Activated CD4-positive, alpha-beta T cell treated with anti-CD3 and anti-CD28 coated beads, Interleukin-2, amount 10 ng/mL, durations not matched to agents 24 days and 14 days (primary cell): ENCODE results near the gene CST11. TPM values are rescaled to one million over a fixed set of nuclear protein-coding genes. Genes with fewer than 3 reads are reported as not detected.

Experiments used
- DNase-seq: peaks from one replicate; pipeline ENCODE4 v3.0.0; 2022
- H3K27ac Mint-ChIP-seq: one replicate; pipeline ENCODE4 v1.8.0; 2022; ENCODE audit warnings: mild to moderate bottlenecking, mixed read lengths
- H3K27me3 Mint-ChIP-seq: one replicate; pipeline ENCODE4 v1.8.0; 2022; ENCODE audit warnings: mixed read lengths
- H3K36me3 Mint-ChIP-seq: one replicate; pipeline ENCODE4 v1.8.0; 2022; ENCODE audit warnings: low read depth, mild to moderate bottlenecking, mixed read lengths
- H3K4me1 Mint-ChIP-seq: one replicate; pipeline ENCODE4 v1.8.0; 2021; ENCODE audit warnings: mixed read lengths
- H3K4me3 Mint-ChIP-seq: one replicate; pipeline ENCODE4 v1.8.0; 2022; ENCODE audit warnings: mild to moderate bottlenecking, moderate library complexity, mixed read lengths
- H3K9me3 Mint-ChIP-seq: one replicate; pipeline ENCODE4 v1.8.0; 2021; ENCODE audit warnings: mixed read lengths
- intact Hi-C: fragments of 100-400 bp; cut with micrococcal nuclease; formaldehyde crosslinking; loops from one replicate; pipeline ENCODE4 v1.15.1; 2023
- total RNA-seq: library from RNA; stranded (reverse); gene quantifications from 2 replicates; pipeline ENCODE4 v1.2.3, GENCODE V29; 2022

Gene CST11
- total RNA-seq, 1 donor from 2014 or later = not detected

DNA sequence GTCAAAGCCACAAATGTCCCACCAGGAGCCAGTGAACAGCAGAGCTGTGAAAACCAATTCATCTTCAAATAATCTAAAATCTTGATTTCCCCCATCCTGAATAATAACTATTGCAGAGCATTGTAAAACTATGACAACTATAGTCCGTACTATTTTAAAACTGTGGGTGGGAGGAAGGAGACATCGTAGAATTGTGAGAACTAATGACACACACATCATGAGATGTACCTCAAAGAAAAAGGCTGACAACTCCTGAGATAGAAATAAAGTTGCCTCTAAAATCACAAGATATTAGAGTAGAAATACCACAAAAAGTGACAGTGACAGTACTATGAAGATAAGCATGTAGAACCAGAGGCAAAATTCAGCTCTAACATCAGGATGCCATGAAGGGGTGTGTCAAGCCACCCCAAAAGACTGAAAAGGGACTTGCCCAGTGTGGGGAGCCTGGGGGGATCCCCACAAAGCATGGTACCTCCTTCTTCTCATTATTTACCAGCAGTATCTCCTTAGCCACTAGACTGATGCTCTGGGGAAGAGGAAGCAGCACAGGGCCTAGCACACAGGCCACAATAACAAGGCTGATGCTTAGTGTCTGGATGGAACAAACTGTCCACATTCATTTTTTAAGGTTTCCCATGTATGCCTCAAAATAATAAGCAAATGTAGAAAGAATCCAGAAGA is 44.8 kb downstream of the CST11 start:
- Mint-ChIP-seq H3K27me3 (no peaks in the 10 kb centered on the region), H3K4me1 (peaks cover 51% of the 10 kb centered on the region), H3K4me3 (peak overlapping the region; percentile 61), H3K27ac (peak overlapping the region; percentile 77), H3K9me3 (no peaks in the 10 kb centered on the region), H3K36me3 (peaks cover 9% of the 10 kb centered on the region)
- DNase-seq = peak; percentile 87
- intact Hi-C loops = loop anchor here (1.0 to 10.0 kb wide), 3 partner anchors 9 to 263 kb away; partner anchors contain the start of gene NAPB

DNA sequence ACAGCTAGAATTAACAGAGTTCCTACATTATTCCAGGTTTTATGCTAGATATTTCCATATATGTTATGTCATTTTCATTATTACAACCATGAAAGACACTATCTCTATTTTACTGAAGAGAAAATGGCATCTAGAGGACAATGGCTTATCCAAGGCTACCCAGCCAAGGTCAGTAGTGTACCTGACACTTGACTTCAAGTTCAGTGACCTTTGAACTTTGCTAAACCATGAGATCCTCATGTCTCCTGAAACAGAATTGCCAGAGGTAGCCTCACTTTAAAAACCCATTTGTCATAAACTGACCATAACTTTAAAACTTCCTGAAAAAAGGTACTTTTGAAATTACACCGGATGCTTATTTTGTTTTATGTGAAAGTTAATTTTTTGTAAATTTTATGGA is 45.8 kb downstream of the CST11 start:
- H3K27ac Mint-ChIP-seq = no peak overlapping the region
- H3K4me1 Mint-ChIP-seq = peaks cover 52% of the 10 kb centered on the region
- DNase-seq = peak; percentile 38
- no peaks in the 10 kb centered on the region for H3K27me3 Mint-ChIP-seq
- peaks cover 19% of the 10 kb centered on the region for H3K36me3 Mint-ChIP-seq
- H3K4me3 Mint-ChIP-seq = no peak overlapping the region
- H3K9me3 Mint-ChIP-seq = no peaks in the 10 kb centered on the region
- intact Hi-C loops = loop anchor here (10.0 kb wide), 1 partner anchor 262 kb away; no protein-coding TSS in a partner anchor

DNA sequence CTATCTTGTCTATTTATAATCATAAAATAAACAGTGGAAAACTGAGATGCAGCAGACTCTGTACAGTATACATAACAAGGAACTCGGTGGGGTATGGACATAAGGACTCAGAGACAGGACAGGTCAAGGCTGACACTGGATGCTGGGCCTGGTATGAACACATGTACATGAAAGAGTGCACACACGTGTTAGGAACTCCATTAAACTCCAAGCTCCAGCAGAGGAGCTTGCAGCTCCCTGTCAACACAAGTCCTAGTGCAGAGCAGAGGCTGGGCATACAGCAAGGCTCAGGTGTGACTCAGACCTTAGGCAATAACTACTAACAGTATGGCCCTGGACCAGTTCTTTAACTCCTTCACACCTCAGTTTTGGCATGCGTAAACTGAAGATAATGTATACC is 48.5 kb downstream of the CST11 start:
- H3K4me1 Mint-ChIP-seq = peaks cover 53% of the 10 kb centered on the region
- intact Hi-C loops = loop anchor here (10.0 kb wide), 1 partner anchor 259 kb away; no protein-coding TSS in a partner anchor
- no peak overlapping the region for H3K4me3 Mint-ChIP-seq
- H3K36me3 Mint-ChIP-seq = peaks cover 26% of the 10 kb centered on the region
- no peaks in the 10 kb centered on the region for H3K27me3 Mint-ChIP-seq
- DNase-seq = peak; percentile 50
- H3K27ac Mint-ChIP-seq = no peak overlapping the region
- no peaks in the 10 kb centered on the region for H3K9me3 Mint-ChIP-seq

DNA sequence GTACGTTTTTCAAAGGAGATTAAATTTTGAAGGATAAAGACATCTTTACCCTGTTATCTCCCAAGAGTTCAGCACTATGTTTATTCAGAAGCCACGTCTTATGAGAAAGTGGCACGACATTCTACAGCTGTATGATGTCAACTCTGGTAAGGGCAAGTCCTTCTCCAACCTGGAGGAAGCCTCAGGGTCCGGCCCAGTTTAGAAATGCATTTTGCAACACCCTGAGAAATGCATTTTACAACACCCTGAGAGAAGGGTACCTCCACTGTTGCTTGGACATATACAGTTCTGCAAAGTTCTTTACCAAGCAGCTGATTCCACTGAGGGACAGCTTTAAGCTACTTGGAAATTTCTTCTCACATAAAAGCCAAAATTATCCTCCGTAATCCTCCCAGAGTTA is 48.9 kb downstream of the CST11 start:
- H3K4me1 Mint-ChIP-seq = peaks cover 57% of the 10 kb centered on the region
- no peak overlapping the region for H3K4me3 Mint-ChIP-seq
- H3K9me3 Mint-ChIP-seq = no peaks in the 10 kb centered on the region
- H3K27ac Mint-ChIP-seq = no peak overlapping the region
- peaks cover 26% of the 10 kb centered on the region for H3K36me3 Mint-ChIP-seq
- intact Hi-C loops = loop anchor here (10.0 kb wide), 1 partner anchor 259 kb away; no protein-coding TSS in a partner anchor
- DNase-seq = peak; percentile 20
- no peaks in the 10 kb centered on the region for H3K27me3 Mint-ChIP-seq

DNA sequence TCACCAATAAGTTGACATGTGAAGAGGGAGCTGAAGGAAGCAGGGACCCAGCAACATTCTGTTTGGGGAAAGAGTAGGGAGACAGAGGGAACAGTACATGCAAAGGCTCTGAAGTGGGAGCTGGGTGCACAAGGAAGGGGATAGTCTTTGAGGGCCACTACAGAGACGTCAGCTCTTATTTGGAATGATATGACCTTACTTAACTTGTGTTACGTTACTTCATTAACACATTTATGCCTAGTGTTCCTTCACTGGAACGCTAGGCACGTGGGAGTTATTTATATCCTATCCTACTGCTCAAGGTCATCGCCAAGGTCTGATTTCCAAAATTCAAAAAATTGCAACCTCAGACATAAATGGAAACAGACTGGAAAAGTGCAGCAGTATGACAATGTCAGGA is 51.6 kb downstream of the CST11 start:
- H3K27me3 Mint-ChIP-seq = no peaks in the 10 kb centered on the region
- peak; percentile 49 for DNase-seq
- H3K4me3 Mint-ChIP-seq = no peak overlapping the region
- peaks cover 50% of the 10 kb centered on the region for H3K4me1 Mint-ChIP-seq
- no peaks in the 10 kb centered on the region for H3K9me3 Mint-ChIP-seq
- no peak overlapping the region for H3K27ac Mint-ChIP-seq
- intact Hi-C loops = loop anchor here (10.0 kb wide), 1 partner anchor 256 kb away; no protein-coding TSS in a partner anchor
- H3K36me3 Mint-ChIP-seq = peaks cover 35% of the 10 kb centered on the region

Other genes starting within 250 kb of the CST11 start
- 57.0 and 59.9 TPM in 2 replicates for gene NXT1, start 102.1 kb downstream of the CST11 start, total RNA-seq
- gene GZF1, start 90.7 kb downstream of the CST11 start, total RNA-seq = 10.3 and 14.7 TPM in 2 replicates
- gene NAPB, start 31.4 kb downstream of the CST11 start, total RNA-seq = 13.6 and 14.2 TPM in 2 replicates
- gene CSTL1, start 13.2 kb downstream of the CST11 start, total RNA-seq = not detected in 2 replicates
- not detected in 2 replicates for gene CST8, start 38.2 kb upstream of the CST11 start, total RNA-seq
- gene CST9L, start 115.6 kb upstream of the CST11 start, total RNA-seq = not detected in 2 replicates
- not detected in 2 replicates for gene CST9, start 153.0 kb upstream of the CST11 start, total RNA-seq
- gene CST3, start 185.1 kb upstream of the CST11 start, total RNA-seq = 0.72 and 0.95 TPM in 2 replicates
- not detected in 2 replicates for gene CST4, start 236.2 kb upstream of the CST11 start, total RNA-seq